BLaER1 (cell line): Measurements from ENCODE around the gene TDRD10.

Experiments used
- H3K27ac ChIP-seq: shearing (Covaris generic); formaldehyde crosslinking; 2 replicates; pipeline ENCODE4 v1.8.1; 2022
- H3K27me3 ChIP-seq: shearing (Covaris generic); formaldehyde crosslinking; 2 replicates; pipeline ENCODE4 v1.8.1; 2022
- H3K36me3 ChIP-seq: shearing (Covaris generic); formaldehyde crosslinking; 2 replicates; pipeline ENCODE4 v1.8.1; 2022
- H3K4me1 ChIP-seq: shearing (Covaris generic); formaldehyde crosslinking; 2 replicates; pipeline ENCODE4 v1.8.1; 2022
- H3K4me2 ChIP-seq: shearing (Covaris generic); formaldehyde crosslinking; 2 replicates; pipeline ENCODE4 v1.8.1; 2022
- H3K4me3 ChIP-seq: shearing (Covaris generic); formaldehyde crosslinking; 2 replicates; pipeline ENCODE4 v1.8.1; 2022
- H3K9ac ChIP-seq: shearing (Covaris generic); formaldehyde crosslinking; 2 replicates; pipeline ENCODE4 v1.8.1; 2022
- H3K9me3 ChIP-seq: shearing (Covaris generic); formaldehyde crosslinking; 2 replicates; pipeline ENCODE4 v1.8.1; 2022
- H4K20me1 ChIP-seq: shearing (Covaris generic); formaldehyde crosslinking; 2 replicates; pipeline ENCODE4 v1.8.1; 2022
- Cebpa-rat ChIP-seq: shearing (Covaris generic); IDR thresholded peaks from 2 replicates; pipeline ENCODE4 v1.8.1; 2022

The TDRD10 gene

GRCh38 chr1:154490317-154490716 lies 11.7 kb upstream of the TDRD10 start:
- Histone ChIP-seq H3K27me3 (no peaks in the 10 kb centered on the region), H3K27ac (no peak overlapping the region), H3K36me3 (no peaks in the 10 kb centered on the region), H4K20me1 (no peaks in the 10 kb centered on the region), H3K4me3 (no peak overlapping the region), H3K4me1 (peaks cover 56% of the 10 kb centered on the region), H3K9me3 (no peaks in the 10 kb centered on the region), H3K9ac (no peak overlapping the region), H3K4me2 (no peak overlapping the region)
- no peak for TF ChIP-seq Cebpa-rat

- Histone ChIP-seq H3K4me1 (peaks cover 56% of the 10 kb centered on the region), H3K4me3 (no peak overlapping the region), H3K27me3 (no peaks in the 10 kb centered on the region), H3K4me2 (peak overlapping the region; percentile 78), H3K36me3 (no peaks in the 10 kb centered on the region), H3K9ac (peak overlapping the region; percentile 23; the same call in 1 of the 2 replicates), H3K27ac (peak overlapping the region; percentile 57; the same call in 1 of the 2 replicates), H4K20me1 (no peaks in the 10 kb centered on the region), H3K9me3 (no peaks in the 10 kb centered on the region)
- TF ChIP-seq Cebpa-rat: no peak
Observed at GRCh38 chr1:154492115-154492514, 9.9 kb upstream of the TDRD10 start.

- peak overlapping the region; percentile 25; the same call in 1 of the 2 replicates for H3K9ac ChIP-seq
- H3K27me3 ChIP-seq: no peaks in the 10 kb centered on the region
- no peaks in the 10 kb centered on the region for H4K20me1 ChIP-seq
- H3K4me2 ChIP-seq: peak overlapping the region; percentile 78
- peaks cover 66% of the 10 kb centered on the region for H3K4me1 ChIP-seq
- H3K9me3 ChIP-seq: no peaks in the 10 kb centered on the region
- H3K4me3 ChIP-seq: peak overlapping the region; percentile 13; the same call in 1 of the 2 replicates
- H3K27ac ChIP-seq: peak overlapping the region; percentile 57
- H3K36me3 ChIP-seq: no peaks in the 10 kb centered on the region
- no peak for TF ChIP-seq Cebpa-rat
Observed at GRCh38 chr1:154493276-154493675, 8.7 kb upstream of the TDRD10 start.

- H3K9me3 ChIP-seq: no peaks in the 10 kb centered on the region
- H3K27ac ChIP-seq: peak overlapping the region; percentile 70
- H3K9ac ChIP-seq: no peak overlapping the region
- H3K4me1 ChIP-seq: peaks cover 90% of the 10 kb centered on the region
- H4K20me1 ChIP-seq: no peaks in the 10 kb centered on the region
- no peak for TF ChIP-seq Cebpa-rat
- H3K4me2 ChIP-seq: peak overlapping the region; percentile 79
- no peak overlapping the region for H3K4me3 ChIP-seq
- H3K36me3 ChIP-seq: no peaks in the 10 kb centered on the region
- peaks cover 4% of the 10 kb centered on the region; the same call in 1 of the 2 replicates for H3K27me3 ChIP-seq
Observed at GRCh38 chr1:154495496-154496273, 6.3 kb upstream of the TDRD10 start.

GRCh38 chr1:154496383-154496782 lies 5.6 kb upstream of the TDRD10 start:
- peak overlapping the region; percentile 55; the same call in 1 of the 2 replicates for H3K9ac ChIP-seq
- peaks cover 97% of the 10 kb centered on the region for H3K4me1 ChIP-seq
- H3K27ac ChIP-seq: peak overlapping the region; percentile 70
- H3K4me3 ChIP-seq: no peak overlapping the region; the same call in 1 of the 2 replicates
- peak overlapping the region; percentile 79 for H3K4me2 ChIP-seq
- H3K36me3 ChIP-seq: no peaks in the 10 kb centered on the region
- no peaks in the 10 kb centered on the region for H4K20me1 ChIP-seq
- H3K27me3 ChIP-seq: peaks cover 11% of the 10 kb centered on the region
- no peaks in the 10 kb centered on the region; the same call in 1 of the 2 replicates for H3K9me3 ChIP-seq
- TF ChIP-seq Cebpa-rat: no peak

- H3K4me3 ChIP-seq: no peak overlapping the region; the same call in 1 of the 2 replicates
- TF ChIP-seq Cebpa-rat: no peak
- peak overlapping the region; percentile 70; the same call in 1 of the 2 replicates for H3K27ac ChIP-seq
- no peaks in the 10 kb centered on the region for H4K20me1 ChIP-seq
- H3K4me1 ChIP-seq: peaks cover 100% of the 10 kb centered on the region
- 0 out of 2 replicates have a peak overlapping the region, but pooled peaks have one; percentile 4 for H3K9ac ChIP-seq
- peak overlapping the region; percentile 79 for H3K4me2 ChIP-seq
- peaks cover 19% of the 10 kb centered on the region for H3K27me3 ChIP-seq
- no peaks in the 10 kb centered on the region for H3K36me3 ChIP-seq
- H3K9me3 ChIP-seq: peaks cover 8% of the 10 kb centered on the region
Observed at GRCh38 chr1:154497026-154497806, 4.8 kb upstream of the TDRD10 start.

- Histone ChIP-seq H3K4me3 (peak overlapping the region; percentile 11; the same call in 1 of the 2 replicates), H3K4me2 (peak overlapping the region; percentile 79), H3K27me3 (peaks cover 34% of the 10 kb centered on the region), H3K27ac (no peak overlapping the region), H4K20me1 (no peaks in the 10 kb centered on the region), H3K9ac (no peak overlapping the region), H3K4me1 (peaks cover 83% of the 10 kb centered on the region), H3K9me3 (peaks cover 21% of the 10 kb centered on the region), H3K36me3 (no peaks in the 10 kb centered on the region)
- TF ChIP-seq Cebpa-rat: no peak
Observed at GRCh38 chr1:154499446-154499845, 2.6 kb upstream of the TDRD10 start.

GRCh38 chr1:154500533-154500932 lies 1.5 kb upstream of the TDRD10 start:
- no peaks in the 10 kb centered on the region for H4K20me1 ChIP-seq
- H3K27me3 ChIP-seq: peaks cover 34% of the 10 kb centered on the region
- no peak overlapping the region for H3K27ac ChIP-seq
- H3K4me3 ChIP-seq: no peak overlapping the region
- no peak for TF ChIP-seq Cebpa-rat
- no peaks in the 10 kb centered on the region for H3K36me3 ChIP-seq
- H3K9ac ChIP-seq: no peak overlapping the region
- peaks cover 21% of the 10 kb centered on the region for H3K9me3 ChIP-seq
- H3K4me2 ChIP-seq: peak overlapping the region; percentile 79
- H3K4me1 ChIP-seq: peaks cover 72% of the 10 kb centered on the region

- TF ChIP-seq Cebpa-rat: peak; percentile 57; the same call in 1 of the 2 replicates
- H3K4me3 ChIP-seq: peak overlapping the region; percentile 58
- H3K27me3 ChIP-seq: peaks cover 34% of the 10 kb centered on the region
- H3K4me1 ChIP-seq: peaks cover 62% of the 10 kb centered on the region
- H3K9me3 ChIP-seq: peaks cover 30% of the 10 kb centered on the region
- H3K4me2 ChIP-seq: peak overlapping the region; percentile 79
- no peak overlapping the region for H3K9ac ChIP-seq
- H3K27ac ChIP-seq: no peak overlapping the region
- H4K20me1 ChIP-seq: no peaks in the 10 kb centered on the region
- H3K36me3 ChIP-seq: no peaks in the 10 kb centered on the region
Observed at GRCh38 chr1:154501423-154502065, 475 bp upstream of the TDRD10 start.
